SKM-1 (cell line): ENCODE data around the gene MICAL3.

ENCODE experiments used
- DNase-seq: peaks from one replicate; lab custom pipeline; 2025; ENCODE audit not compliant: unreplicated experiment; lab: John Stamatoyannopoulos, UW

The MICAL3 gene

DNA sequence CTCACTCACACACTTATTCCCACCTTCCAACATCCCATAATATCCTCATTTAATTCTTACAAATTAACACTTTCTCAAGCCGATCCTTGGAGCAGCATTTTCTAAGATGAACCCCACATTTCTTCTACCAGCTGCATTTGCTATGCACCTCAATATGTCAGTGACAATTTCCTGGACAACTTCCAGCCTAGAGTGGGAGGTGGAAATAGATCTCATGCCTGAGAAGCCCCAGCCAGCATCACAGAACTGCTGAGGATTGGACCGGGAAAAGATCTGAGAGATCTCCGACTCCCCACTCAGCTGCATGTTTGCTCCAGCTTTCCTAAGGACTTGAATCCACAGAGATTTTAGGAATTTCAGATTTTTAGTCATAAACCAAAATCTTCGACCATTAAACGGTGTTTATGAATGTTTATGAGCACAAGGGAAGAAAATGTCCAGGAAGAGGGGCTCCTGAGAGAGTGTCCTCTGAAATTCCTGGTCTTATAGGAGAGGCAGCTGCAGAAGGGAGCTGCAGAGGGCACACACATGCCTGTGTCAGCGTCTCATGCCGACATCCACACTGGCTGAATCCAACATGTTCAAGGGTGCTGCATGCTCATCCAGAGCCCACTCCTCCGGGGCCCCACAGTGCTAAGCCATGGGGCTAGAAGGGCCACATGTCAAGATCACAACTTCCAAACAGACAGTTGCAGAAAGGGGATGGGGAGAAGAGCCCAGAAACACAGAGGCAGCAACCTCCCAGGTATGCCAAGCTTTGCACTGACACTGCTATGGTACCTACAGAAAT is 68.6 kb downstream of the MICAL3 start:
- no peak for DNase-seq

DNA sequence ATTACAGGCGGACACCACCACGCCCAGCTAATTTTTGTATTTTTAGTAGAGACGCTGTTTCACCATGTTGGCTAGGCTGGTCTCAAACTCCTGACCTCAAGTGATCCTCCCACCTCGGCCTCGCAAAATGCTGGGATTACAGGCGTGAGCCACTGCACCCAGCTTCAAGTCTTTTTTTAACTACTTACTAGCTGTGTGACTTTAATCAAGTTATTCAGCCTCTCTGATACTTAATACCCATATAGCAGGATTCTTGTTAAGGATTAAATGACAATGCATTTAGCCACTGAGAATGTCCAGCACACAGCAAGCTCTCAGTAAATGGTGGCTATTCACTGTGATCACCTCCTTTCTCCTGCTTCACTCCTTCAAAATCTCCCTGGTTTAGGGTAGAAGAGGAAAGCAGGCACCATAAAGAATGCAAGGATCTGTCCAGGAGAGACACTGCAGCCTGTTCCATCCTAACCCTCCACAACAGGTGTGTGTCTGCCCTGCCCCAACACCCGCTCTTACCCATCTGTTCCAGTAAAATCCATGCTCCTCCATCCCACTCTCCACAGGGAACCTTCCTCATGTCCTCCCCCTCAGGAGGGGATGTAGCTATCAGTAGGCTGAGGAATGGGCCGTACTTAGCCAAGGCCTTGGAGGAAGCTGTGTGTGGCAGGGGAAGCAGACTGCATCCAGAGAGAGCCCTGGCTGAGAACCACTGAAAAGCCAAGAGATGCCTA is 69.3 kb downstream of the MICAL3 start:
- no peak for DNase-seq

DNA sequence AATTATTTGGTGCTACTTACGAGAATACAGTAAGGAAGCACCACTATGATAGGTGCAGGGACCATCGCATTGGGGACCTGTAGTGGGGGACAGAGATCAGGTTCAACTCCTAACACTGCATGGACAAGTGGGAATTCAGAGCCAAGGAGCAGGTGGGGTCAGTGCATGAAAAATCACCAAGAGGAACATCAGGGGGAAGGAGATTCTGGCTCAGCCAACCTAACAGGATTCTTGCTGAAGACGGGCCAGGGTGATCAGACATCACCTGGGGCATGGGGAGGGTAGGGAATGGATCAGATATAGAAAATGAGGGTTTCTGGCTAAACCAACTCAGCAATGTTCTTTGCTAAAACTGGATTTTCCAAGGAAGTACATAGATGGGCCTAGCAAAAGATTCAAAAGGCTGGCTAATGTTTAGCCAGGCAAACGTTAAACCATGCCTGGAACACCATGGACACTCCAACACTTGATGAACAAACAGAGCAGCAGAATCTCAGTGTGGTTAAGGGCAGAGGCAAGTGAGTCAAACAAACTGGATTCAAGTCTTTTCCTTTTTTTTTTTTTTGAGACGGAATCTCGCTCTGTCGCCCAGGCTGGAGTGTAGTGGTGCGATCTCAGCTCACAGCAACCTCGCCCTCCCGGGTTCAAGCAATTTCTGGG is 70.0 kb downstream of the MICAL3 start:
- no peak for DNase-seq

- DNase-seq: no peak
These were observed 71.2 kb downstream of the MICAL3 start for GRCh38 chr22:17953147-17953546.

- DNase-seq: no peak
These were observed 72.0 kb downstream of the MICAL3 start for GRCh38 chr22:17952273-17952801.

GRCh38 chr22:17951315-17951714 is 73.0 kb downstream of the MICAL3 start:
- DNase-seq: no peak

- DNase-seq: no peak
These were observed 73.6 kb downstream of the MICAL3 start for GRCh38 chr22:17950651-17951214.

DNA sequence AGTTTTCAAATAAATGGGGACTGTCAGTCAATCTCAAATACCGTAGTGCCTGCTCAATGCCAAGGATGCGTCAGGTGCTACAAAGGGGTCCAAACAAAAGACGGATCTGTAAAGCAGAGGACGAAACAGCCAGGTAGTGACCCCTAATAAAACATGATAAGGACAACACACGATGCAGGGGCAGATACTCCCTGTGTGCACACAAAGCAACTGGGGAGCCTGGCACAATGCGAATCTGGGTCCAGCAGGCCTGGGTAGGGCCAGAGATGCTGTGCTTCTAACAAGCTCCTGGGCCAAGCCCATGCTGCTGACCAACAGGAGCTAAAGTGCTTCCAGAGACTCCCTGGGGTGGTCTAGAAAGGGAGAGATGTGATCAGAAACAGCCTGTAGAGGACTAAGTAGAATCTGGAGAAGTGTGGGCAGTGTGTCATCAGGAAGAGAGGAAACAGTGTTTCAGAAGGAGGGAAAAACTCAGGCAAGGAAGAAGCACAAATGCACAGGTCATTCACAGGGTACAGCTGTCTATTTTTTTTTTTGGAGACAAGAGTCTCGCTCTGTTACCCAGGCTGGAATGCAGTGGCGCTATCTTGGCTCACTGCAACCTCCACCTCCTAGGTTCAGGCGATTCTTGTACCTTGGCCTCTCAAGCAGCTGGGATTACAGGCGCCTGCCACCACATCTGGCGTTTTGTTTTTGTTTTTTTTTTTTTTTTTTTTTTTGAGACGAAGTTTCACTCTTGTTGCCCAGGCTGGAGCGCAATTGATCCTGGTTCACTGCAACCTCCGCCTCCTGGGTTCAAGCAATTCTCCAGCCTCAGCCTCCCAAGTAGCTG is 74.5 kb downstream of the MICAL3 start:
- DNase-seq: no peak

GRCh38 chr22:17948101-17948500 is 76.3 kb downstream of the MICAL3 start:
- DNase-seq: no peak

DNA sequence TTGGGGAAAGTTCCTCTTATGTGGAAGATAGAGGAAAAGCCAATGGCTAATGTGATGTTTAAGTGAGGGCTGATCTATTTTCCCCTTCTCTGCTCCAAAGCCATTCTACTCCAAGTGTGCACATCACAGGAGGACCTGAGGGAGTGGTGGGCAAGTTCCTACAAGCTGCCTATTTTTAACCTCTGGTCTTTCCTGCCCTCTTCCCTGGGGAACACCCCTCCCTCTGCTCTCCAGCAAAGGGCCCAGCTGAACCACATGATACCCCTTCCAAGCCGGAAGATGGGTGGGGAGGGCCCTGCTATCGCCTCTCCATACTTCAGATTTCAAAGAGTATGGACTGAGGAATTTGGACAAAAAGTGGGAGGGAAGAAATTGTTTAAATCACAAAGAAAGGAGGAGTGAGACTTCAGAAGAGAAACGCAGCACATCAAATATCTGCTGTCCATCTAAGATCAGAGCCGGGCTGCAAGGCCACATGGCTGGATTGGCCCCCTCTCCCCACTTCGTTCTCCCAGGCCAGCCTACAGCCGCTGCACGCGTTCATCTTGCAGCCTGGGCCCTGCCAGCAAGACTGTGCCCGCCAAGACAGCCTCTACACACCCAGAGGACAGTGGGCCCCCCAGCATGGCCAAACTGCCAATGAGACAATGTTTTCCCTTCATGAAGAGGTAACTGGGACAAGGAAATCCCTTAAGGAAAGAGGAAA is 77.5 kb downstream of the MICAL3 start:
- no peak for DNase-seq

GRCh38 chr22:17945888-17946648 is 78.3 kb downstream of the MICAL3 start:
- DNase-seq: no peak

DNA sequence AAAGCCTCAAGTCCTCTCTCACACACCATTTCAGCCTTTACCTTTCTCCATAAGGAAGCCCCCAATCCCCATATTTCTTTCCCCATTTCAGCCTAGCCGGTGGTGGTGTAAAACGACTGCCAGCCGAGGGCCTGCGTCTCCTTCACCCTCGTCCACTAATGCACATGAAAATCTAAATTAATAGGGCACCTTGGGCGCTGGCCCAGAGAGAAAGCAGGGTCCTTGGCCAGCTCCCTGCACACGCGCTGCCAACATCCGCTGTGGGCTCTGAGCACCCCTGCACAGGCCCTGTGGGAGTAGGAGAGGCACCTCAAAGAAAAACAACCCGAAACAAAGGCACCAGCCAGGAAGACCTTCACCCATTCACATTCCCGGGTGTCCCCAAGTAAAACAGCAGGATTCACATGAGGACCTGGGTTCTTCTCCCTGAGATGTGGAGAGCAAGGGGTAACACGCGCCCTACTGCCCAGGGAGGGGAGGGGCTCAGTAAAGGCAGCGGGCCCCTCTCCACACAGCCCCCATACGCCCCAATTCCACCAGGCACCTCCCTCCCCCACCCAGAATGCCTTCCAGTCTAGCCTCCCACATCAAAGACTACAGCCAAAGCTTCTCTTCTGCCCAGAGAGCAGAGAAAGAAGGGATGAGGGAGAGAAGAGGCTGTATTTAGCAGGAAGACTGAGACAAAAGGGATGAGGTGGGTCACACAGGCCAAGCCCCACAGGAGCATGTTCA is 79.0 kb downstream of the MICAL3 start:
- no peak for DNase-seq

GRCh38 chr22:17944256-17944655 is 80.1 kb downstream of the MICAL3 start:
- no peak for DNase-seq

DNA sequence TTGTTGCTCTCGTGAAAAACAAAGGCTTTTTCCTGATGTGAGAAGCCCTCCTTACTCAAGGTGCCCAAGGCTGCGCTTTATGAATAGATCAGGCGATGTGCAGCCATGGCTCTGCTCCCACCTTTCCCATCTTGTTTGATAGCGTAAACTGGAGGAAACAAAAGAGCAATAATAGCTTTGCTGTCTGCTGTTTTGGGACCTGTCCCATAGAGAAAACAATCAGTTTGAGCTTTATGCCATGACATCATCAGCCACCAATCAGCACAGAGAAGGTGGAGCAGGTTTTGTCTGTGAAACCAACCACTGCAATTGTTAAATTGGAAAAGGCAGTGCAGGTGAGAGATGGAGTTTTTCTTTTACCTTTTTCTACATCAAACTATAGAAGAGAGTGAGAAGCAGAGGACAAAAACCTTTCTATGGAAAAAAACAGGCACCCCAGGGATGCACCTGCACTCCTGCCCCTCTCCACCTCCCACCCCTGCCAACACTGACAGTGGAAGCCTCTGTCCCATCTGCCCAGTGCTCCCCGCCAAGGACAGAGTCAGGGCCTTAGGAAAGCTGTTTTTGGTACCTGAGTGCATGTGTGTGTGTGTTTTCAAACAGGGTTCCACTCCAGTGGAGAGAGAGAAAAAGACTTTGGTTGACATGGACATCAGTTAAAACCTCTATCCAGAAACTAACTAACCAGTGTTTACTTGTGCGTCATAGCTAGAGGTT is 80.7 kb downstream of the MICAL3 start:
- DNase-seq: no peak

DNA sequence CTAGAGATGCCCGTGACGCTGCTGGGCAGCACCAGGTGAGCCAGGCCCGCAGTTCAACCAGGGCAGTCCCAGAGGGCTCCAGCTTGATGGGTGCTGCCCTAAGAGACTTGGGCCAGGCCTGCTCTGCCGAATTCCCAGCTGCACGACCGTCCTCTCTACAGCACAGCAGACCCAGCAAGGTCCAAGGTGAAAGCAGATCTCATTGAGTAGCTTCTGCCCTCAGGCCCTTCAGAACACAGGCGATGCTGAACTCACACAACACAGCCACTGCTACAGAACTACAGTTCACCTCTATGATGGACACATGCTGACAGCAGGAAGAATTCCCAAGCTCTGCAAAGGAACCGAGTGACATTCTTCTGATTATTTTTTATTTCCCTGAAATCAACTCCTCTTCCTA is 81.6 kb downstream of the MICAL3 start:
- no peak for DNase-seq

GRCh38 chr22:17941471-17942406 is 82.6 kb downstream of the MICAL3 start:
- DNase-seq: no peak

- DNase-seq: no peak
These were observed 84.8 kb downstream of the MICAL3 start for GRCh38 chr22:17939579-17939978.
